Heart left ventricle (tissue), 13 donors: ENCODE data around the gene PARP1.

Source experiments
- POLR2A ChIP-seq, 2 donors: fragments of 450-650 bp; IDR thresholded peaks; one replicate each; pipeline ENCODE4 v1.6.1; 2017; ENCODE audit warnings: antibody characterized with exemption in 2 of 2, mild to moderate bottlenecking in 2 of 2, moderate library complexity in 2 of 2
- TF ChIP-seq, protein P1 (sequence below), 12 donors: fragments of 200-600 bp; sonication (generic) in 4 of 12; IDR thresholded peaks; one replicate each; pipeline versions ENCODE4 v1.5.0 to v1.8.0; 2018 to 2022; ENCODE audit warnings: antibody characterized with exemption in 12 of 12, mild to moderate bottlenecking in 5 of 12
- donor health status: ischemic (EF 13 %, LVEDD 7.1; RV severe dilation, severe dysfunction).
- donor health status: DM: no; HTN: yes; CAD: no.
- donor health status: DM: no; HTN: no; CAD: no.
- donor health status: ischemic (EF 25% LVEDD 6.9; RV normal size, moderate dysfunction).
- donor health status: ischemic (EF 25% LVEDD 5.7; RV mildly dilated, moderate dysfunction).
- donor health status: ischemic (EF 35%, LVEDD 5.7; RV mildly dilated, moderate dysfunction).
- donor health status: nonischemic (EF 11% LVEDD 7.7; RV severe dilation, severe dysfunction).
- donor health status: DM: yes; HTN: yes; CAD: no.
- donor health status: PGD.
- donor health status: ischemic (EF 29% LVEDD 5.4; RV normal size, mild dysfunction).
- donor health status: nonischemic (EF 23%, LVEDD 6.1; RV moderate dilation, normal function).

GRCh38 chr1:226417350-226417749 is 9.5 kb upstream of the PARP1 start:
- TF ChIP-seq, protein P1, sequence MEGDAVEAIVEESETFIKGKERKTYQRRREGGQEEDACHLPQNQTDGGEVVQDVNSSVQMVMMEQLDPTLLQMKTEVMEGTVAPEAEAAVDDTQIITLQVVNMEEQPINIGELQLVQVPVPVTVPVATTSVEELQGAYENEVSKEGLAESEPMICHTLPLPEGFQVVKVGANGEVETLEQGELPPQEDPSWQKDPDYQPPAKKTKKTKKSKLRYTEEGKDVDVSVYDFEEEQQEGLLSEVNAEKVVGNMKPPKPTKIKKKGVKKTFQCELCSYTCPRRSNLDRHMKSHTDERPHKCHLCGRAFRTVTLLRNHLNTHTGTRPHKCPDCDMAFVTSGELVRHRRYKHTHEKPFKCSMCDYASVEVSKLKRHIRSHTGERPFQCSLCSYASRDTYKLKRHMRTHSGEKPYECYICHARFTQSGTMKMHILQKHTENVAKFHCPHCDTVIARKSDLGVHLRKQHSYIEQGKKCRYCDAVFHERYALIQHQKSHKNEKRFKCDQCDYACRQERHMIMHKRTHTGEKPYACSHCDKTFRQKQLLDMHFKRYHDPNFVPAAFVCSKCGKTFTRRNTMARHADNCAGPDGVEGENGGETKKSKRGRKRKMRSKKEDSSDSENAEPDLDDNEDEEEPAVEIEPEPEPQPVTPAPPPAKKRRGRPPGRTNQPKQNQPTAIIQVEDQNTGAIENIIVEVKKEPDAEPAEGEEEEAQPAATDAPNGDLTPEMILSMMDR (IDR thresholded peaks at IDR 0.05): no peak
- TF ChIP-seq POLR2A (IDR thresholded peaks at IDR 0.05): no peak
